Fibroblast of skin of left quadriceps (primary cell): Measurements from ENCODE around the gene MAPK9.
"Not testable (repeated sequence)": the region's sequence is repeated elsewhere in the genome, so short reads cannot be mapped to it uniquely, and the experiment has no call there.

Source experiments
- DNase-seq, 2 experiments: peaks; one replicate each; pipeline ENCODE4 v3.0.0-alpha.2; 2013; ENCODE audit warnings: low read depth in 2 of 2

MAPK9 gene

GRCh38 chr5:180235077-180235476, 56.8 kb downstream of the MAPK9 start:
- no peak for DNase-seq

- no peak for DNase-seq
Measured at GRCh38 chr5:180234271-180234670, 57.6 kb downstream of the MAPK9 start.

GRCh38 chr5:180233729-180234128, 58.2 kb downstream of the MAPK9 start:
- no peak for DNase-seq

- no peak for DNase-seq
Measured at GRCh38 chr5:180230017-180230416, 61.9 kb downstream of the MAPK9 start.

- DNase-seq: no peak
Measured at GRCh38 chr5:180222056-180222455, 69.8 kb downstream of the MAPK9 start.

- DNase-seq: no peak
Measured at GRCh38 chr5:180217797-180218196, 74.1 kb downstream of the MAPK9 start.

- no peak for DNase-seq
Measured at GRCh38 chr5:180216646-180217171, 75.2 kb downstream of the MAPK9 start.

GRCh38 chr5:180215783-180216630, 75.9 kb downstream of the MAPK9 start:
- DNase-seq: no peak

GRCh38 chr5:180214870-180215770, 76.8 kb downstream of the MAPK9 start:
- DNase-seq: no peak

GRCh38 chr5:180213657-180214207, 78.2 kb downstream of the MAPK9 start:
- DNase-seq: no peak

GRCh38 chr5:180213256-180213600, 78.7 kb downstream of the MAPK9 start:
- DNase-seq: no peak

GRCh38 chr5:180212363-180213255, 79.3 kb downstream of the MAPK9 start:
- DNase-seq: no peak

- no peak for DNase-seq
Measured at GRCh38 chr5:180211761-180212035, 80.2 kb downstream of the MAPK9 start.

- DNase-seq: no peak
Measured at GRCh38 chr5:180210961-180211760, 80.7 kb downstream of the MAPK9 start.

- DNase-seq: not testable (repeated sequence)
Measured at GRCh38 chr5:180210077-180210476, 81.8 kb downstream of the MAPK9 start.

GRCh38 chr5:180209137-180209581, 82.7 kb downstream of the MAPK9 start, which contains the start of gene RASGEF1C:
Gene RASGEF1C, minus strand, starts transcription at chr5:180209211. Its CDS starts 71,159 bp downstream, at chr5:180138052.
- peak; percentile 14 to 16 for DNase-seq

GRCh38 chr5:180208435-180209081, 83.3 kb downstream of the MAPK9 start:
- no peak for DNase-seq

- DNase-seq: no peak
Measured at GRCh38 chr5:180208038-180208434, 83.8 kb downstream of the MAPK9 start.

- no peak for DNase-seq
Measured at GRCh38 chr5:180207593-180207992, 84.3 kb downstream of the MAPK9 start.

GRCh38 chr5:180206993-180207392, 84.9 kb downstream of the MAPK9 start:
- no peak for DNase-seq
